SW480 (cell line): ENCODE results near the gene FHOD3.
A peak's percentile ranks its signal among the peaks of the same experiment; 100 is the strongest.

Source experiments
- DNase-seq: peaks from one replicate; pipeline ENCODE4 v3.0.0-alpha.2; 2016; ENCODE audit warnings: low spot score

Gene FHOD3

DNA sequence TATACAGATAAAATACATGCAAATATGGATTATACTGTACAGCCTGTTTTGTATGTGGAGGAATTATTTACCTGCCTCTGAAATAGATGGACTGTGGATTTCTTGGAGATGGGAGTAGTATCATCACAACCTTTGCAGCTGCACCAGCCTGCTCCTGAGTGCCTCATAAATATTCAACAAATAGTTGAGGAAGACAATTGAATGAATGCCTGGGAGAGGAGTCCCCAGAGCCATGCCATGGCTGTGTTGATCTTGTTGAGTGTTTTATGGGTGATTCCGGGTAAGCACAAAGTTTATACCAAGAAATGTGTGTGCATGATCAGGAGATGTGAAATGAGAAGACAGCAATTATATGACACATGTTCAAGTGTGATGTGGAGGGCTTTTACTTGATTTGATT is 225.0 kb downstream of the FHOD3 start:
- DNase-seq: no peak

DNA sequence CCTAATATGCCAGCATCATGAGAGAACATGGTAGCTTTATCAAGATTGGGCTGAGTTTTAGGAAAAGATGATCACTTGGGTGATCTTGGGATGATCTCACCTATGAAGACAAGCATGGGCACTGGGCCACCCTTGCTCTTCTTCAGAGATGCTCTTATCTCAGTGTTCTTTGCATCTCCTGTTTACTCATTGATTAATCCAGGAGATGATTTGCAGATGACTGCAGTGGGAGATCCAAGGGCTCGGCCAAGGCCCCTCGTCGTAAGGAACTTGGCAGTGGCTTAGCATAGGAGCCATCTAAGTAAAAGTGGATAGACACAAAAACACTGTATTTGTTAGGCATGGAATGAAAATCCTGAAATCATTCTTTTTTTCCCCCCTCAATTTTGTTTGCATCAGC is 228.4 kb downstream of the FHOD3 start:
- DNase-seq: no peak

DNA sequence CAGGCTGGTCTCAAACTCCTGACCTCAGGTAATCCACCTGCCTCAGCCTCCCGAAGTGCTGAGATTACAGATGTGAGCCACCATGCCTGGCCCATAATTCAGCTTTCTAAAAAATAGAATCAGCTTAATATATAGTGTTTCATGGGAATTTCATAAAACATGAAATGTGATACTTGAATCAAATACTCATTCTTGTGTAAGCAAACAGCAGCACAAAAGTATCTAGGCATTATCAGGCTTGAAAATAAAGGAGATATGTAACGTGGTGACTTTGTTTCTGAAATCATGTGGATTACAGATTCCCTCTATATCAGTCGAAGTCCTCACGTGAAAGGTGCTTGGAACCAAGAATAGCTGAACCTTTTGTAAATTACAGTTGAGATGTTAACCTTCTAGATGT is 229.1 kb downstream of the FHOD3 start:
- no peak for DNase-seq

DNA sequence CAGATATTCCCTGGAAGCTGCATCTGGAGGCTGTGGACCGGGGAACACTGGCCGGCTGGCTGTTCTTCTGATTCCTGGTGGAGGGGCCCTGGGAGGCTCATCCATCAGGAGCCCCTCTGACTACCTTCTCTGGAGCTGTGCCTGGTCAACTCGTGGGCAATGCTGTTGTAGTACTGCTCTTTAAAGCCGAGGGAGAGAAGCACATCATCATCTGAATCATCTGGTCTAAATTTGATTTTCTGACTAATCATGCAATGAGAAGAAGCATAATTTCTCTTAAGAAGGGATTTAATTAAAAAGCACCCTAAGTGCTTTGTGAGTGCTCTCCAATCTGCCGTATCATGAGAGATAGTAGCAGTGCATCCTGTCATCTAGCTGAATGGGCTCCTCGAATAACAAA is 229.5 kb downstream of the FHOD3 start:
- no peak for DNase-seq

DNA sequence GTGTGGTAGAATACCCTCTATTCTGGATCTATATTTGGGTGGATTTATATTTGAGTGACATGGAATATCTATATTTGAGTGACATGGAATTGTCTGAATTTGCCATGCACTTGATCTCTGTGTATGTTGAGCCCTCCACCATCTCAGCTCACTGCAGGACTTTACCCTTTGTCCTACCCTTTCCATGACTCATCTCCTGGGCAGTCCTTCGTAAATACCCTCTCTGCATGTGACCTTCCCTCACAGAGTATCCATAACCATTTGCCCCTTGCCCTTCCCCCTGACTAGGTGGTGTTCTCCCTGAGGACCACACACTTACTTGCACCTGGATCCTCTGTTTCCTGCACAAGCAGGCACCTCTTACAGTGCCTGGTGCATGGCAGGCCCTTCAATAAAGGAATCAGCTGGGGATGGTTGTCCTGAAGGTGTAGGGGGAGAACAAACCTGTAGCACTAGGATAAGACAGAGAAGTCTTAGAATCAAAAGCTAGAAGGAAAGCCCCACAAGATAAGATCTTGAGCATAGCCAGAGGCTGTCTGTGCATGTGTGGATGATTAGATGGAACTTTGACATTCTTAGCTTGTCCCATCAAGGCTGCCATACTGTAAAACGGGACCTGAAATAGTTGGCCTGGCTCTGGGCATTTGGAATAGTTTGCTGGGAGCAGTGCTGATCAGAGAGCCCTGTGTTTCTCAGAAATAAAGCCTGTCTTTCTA is 230.4 kb downstream of the FHOD3 start:
- DNase-seq: peak; percentile 41

DNA sequence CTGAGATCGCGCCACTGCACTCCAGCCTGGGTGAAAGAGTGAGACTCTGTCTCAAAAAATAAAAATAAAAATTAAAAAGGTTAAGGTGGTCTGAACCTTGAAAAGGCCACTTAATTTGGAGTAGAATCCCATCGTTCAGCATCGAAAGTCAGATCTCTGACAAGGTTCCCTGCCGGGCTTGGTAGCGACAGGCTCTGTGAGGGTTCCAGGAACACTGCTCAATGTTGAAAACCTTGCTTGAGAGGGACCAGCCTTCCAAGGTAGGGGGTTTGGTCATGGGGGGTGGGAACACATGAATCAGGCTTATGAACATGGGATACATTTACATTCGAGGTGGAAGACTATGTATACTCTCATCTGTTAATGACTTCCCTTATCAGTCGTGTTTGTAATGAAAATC is 232.2 kb downstream of the FHOD3 start:
- no peak for DNase-seq

DNA sequence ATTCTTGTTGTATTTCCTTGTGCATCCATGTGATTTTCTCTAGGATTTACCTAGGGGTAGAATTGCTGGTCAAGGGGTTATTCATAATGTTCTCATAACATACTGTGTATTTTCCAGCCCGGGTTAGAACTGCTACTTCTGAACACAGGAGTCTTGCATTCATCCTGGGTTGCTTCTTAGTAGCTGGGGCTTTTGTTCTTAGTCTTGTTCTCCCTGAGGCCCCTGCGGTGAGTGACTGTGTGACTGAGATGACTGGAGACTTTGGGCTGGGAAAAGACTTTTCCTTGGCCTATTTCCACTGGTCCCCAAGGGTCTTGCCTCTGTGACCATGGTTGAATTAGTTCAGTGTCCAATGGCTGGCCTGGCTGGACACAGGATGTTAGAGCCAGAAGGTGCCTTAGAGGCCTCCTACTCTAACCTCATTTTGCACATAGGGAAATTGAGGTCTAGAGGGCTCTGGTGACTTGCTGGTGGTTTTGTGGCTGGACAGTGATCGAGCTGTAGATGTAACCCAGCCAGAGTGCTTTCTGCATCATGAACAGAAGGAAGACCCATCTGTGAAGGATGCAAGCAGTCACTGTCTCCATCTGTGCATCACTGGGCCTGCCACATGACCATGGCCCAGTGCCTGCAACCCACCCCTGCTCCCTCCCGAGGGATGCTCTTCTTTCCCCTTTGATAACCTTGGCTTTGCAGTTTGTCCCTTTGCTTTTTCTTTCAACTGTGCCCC is 233.3 kb downstream of the FHOD3 start:
- DNase-seq: no peak

DNA sequence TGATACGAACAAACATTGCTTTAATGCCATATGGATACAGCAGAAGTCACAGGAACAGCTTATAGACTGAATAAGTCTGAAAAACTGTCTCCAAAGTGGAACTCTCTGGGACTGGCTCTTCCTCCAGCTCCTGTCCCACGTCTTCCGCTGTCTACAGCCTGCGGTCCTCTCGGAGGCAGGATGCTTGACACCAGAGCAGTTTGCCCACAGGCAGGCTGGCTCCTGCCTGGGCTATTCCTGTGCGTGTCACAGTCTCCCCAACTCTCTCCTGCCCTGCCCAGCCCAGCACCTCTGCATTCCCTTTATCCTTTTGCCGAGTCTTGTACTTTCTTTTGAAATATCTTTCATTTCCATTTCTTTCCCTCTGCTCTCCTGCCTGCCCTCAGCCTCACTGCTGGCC is 234.1 kb downstream of the FHOD3 start:
- no peak for DNase-seq

DNA sequence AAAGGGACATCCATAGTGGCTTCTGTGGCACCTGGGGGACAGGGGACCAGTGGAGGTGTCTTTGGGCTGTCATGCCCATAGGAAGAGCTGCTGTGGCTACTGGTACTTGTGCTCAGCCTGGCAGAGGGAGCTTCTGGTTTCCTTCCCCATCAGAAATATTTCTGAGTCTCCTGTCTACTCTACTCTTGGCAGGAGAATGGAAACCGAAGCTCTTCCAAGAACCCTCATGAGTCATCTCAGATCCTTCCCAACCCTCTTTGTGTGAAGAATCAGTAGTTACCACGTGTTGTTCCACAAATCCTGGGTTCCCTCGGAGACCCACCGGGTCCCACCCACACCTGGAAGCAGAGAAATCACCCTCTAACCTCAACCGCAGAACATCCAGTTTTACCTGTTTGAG is 234.9 kb downstream of the FHOD3 start:
- no peak for DNase-seq

DNA sequence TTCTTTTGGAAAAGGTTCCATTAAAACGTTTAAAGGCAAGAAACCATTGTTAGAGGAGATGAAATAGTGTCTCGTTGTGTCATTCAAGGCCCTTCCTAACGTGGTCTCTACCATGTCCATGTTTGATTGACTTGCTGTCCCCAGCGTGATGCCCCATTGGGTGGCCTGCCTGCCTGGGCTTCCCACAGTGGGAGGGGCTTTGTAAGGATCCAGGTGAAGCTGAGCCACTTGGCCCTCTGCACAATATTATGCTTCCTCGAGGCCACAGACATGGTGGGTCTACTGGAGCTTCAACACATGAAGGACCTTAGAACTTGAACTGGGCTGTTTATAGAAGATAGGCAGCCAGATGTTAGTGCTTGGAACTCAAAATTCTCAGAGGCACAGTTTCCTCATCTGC is 235.3 kb downstream of the FHOD3 start:
- no peak for DNase-seq

DNA sequence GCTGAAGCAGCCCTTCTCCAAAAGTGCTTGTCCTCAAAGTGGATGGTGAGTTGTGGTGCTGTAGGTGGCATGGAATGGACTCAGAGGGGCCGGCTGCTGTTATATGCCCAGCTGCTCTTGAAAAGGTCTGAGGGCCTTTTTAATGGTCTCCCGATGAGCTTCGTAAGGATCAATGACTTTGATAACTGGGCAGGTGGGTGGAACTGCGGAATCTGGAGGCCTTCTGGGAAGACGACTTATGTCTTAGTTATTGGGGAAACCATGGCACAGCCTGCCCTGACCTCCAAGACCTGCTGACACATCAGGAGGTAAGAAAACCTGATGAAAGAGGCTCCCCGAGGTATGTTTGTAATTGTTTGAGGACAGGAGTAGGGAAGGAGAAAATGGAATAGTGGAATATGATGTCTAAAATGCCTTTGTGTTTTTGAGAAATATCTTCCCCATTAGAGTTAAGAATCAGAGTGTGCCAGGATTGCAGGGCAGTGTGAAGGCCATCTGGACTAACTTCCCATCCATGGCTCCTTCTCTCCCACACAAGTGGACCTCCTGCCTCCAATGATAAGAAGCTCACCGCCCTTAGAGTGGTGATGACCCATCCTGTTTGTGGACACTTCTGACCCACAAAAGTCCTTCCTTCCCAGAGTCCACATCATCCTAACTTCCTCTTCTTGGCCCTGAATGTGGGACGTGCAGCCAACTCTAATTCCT is 236.1 kb downstream of the FHOD3 start:
- DNase-seq: no peak

DNA sequence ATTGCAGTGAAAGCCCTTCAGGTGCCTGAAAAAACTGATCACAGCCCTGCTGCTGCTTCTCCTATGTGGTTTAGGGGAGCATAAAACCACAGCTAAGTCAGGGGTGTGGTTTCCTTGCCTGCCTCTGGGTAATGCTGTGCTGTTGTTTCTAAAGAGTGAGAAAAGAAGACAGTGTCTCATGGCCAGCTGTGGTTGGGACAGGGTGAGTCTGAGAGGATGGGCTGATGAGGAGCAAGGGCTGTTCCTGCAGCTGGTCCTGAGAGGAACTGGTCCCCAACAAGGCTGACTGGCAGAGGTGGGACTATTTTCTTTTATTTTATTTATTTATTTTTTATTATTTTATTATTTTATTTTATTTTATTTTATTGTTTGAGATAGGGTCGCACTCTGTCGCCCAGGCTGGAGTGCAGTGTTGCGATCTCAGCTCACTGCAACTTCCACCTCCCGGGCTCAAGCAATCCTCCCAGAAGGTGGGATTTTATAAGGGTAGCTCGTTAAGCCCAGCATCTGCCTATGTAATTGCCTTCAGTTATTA is 236.7 kb downstream of the FHOD3 start:
- peak; percentile 7 for DNase-seq

DNA sequence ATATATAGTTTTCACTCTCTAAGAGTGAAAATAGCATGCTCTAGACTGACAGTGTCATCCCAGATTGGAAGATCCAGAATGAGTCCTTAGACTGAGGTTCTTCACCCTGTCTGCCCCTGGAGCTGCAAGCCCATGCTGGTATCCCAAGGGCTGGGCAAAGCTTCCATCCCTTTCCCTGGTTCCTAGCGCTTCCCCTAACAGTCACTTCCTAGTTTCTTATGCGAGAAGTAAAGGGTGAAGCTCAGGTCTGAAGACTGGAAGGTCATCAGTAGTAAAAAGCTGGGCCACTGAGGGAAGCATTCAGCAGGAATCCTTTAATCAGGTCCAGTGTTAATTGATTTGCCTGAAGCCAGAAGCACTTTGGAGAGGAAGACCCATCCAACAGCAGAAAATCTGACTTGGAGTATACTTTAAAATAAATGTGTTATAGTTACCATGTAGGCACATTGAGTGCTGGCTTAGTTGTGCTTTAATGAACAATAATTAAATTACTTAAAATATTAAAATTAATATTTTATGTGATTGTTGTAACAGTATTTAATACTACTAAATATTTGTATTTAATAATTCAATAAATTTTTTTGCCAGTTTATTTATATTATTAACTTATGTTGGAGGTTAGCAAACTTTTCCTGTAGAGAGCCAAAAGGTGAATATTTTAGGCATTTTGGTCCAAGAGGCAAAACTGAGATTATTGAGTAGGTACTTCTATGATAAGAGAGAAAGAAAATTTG is 237.9 kb downstream of the FHOD3 start:
- no peak for DNase-seq

DNA sequence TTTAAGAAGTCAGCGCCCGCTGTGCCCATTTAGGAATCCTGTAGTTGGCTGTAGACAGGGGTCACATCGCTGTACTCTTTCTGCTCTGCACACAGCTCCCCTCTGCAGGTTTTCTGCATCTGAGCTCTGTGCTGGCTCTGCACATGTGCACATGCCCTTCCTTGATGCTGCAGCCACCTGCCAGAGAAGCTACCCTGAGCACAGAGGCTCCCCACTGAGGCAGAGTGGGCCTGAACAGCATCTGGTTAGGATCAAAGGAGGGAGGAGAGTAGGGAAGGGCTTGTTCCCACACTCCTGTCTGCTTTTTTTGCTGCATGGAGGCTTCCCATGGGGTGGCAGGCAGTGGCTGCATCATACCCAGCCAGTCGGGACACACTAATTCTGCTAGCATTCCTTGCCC is 238.9 kb downstream of the FHOD3 start:
- no peak for DNase-seq

DNA sequence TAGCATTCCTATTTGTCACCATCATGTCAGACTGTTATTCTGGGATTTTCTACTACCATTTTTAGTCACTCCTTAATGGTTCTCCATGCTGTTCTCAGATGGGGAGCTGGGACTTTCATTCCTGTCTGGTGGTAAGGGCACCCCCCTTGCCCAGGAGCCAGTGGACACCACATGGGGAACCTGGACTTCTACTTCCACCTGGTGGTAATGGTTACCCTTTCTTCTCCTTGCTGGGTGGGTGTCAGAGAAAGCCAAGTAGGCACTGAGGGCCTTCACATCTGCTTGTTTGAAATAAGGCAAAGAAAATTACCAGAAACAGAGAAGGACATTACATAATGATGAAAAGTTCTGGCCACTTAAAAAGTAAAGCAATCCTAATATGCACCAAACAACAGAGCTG is 239.8 kb downstream of the FHOD3 start:
- DNase-seq: no peak

DNA sequence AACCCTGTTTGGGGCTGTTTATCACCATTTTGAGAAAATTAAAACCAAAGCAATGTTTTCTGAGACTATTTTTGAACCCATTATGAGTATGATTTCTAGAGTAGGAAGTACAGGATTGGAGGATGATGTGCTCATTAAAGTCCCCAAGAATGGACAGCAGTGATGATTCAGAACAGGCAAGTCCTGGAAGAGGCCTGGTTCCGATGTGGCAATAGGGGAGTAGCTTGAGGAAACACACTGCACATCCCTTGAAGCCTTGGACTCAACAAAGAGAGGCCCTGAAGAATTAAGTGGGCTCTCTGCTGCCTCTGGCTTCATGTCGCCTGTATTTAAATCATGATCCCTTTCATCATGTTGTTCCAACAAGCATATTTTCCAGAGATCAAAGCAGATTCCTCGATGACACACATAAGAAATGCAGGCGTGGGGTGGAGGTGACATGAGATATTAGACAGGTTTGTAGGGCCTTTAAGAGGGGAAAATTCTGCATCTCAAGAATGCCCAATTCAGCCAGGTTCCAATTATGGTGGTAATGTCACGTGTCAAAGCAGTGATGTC is 242.2 kb downstream of the FHOD3 start:
- DNase-seq: peak; percentile 22

DNA sequence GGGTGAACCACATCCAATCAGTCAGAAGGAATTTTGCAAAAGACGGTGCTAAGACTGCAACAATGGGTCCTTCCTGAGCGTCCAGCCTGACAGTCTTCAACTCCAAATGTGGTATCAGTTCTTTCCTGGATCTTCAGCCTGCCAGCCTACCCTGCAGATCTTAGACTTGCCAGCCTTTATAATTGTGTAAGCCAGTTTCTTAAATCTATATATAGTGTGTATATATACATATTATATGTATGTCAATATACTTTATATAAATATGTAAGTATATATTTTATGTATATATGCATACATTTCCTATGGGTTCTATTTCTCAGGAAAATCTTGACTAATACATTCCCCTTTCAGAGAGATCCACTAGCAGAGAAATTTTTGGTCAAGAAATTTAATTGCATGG is 245.5 kb downstream of the FHOD3 start:
- no peak for DNase-seq

DNA sequence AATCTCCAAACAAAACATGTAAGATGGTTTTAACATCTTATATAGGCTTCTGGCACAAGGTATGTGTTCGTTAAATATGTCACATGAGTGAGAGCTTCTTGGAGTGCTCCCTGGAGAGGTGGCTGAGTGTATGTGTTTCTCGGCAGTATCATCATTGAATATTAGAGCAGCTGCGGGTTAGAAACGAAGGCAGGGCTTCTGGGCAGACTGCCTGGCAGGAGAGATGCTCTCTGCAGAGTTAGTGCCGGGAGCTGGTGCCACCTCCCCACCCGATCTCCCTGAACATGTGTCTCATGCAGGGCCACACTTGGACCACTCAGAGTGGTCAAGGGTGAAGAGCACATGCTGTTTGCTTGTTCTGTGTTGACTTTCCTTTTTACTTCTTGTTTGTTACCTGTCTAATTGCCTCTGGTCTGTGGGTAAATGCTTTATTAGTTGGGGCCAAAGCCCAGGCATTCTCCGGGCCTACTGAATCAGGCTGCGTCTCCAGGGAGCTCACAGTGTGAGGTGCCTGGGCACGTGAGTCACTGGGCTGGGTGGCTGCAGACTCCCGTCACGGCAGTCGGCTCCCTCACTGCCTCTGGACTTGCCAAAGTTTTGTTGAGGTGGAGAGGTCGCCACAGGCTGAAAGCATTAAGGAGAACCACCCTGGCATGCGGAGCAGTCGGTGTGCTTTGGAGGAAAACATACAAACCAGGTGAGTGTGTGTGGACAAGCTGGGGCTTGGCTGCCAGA is 246.6 kb downstream of the FHOD3 start:
- DNase-seq: no peak

DNA sequence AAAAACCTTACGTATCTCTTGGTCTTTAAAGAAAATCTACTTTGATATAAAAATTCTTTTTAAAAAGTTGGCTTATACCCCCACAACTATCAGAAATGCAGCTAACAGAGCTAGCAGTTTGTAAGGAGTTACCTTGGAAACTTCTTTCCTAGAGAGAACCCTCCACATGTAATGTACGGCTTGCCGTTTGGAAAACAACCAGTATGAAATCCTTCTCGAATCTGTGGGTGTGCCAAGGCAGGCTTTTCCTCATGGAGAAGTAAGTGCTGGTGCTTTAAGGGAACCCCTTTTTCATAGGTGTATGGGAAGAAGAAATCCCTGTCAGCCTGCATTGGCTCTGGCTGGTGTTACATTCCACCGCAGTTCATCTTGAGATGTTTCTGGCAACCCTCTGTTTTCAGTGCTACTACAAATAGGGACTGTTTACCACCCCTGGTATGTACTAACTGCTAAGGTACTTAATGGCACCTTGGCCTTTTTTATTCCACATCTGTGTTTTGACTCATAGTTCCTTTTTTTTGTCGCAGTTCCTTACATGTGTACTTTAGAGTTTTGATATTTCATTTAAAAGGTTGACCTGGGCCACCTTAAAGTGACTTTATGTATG is 248.4 kb downstream of the FHOD3 start:
- no peak for DNase-seq

DNA sequence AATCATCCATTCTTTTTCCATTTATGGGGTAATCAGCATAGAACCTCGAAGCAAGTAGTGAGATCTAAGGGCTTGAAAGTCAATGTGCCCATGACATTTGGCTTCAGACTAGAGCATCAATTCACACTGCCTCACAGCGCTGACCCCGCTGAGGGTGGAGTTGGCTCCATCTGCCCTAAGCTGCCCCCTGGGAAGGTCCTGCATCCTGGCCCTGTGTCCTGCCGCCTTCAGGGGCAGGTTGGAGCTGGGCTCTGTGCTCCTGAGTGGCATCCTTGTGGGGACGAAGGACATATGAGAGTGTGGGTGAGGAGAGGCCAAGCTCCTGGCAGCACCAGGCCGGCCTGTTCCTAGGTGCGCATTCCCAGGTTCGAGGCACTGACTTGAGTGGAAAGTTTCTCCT is 249.4 kb downstream of the FHOD3 start:
- no peak for DNase-seq

DNA sequence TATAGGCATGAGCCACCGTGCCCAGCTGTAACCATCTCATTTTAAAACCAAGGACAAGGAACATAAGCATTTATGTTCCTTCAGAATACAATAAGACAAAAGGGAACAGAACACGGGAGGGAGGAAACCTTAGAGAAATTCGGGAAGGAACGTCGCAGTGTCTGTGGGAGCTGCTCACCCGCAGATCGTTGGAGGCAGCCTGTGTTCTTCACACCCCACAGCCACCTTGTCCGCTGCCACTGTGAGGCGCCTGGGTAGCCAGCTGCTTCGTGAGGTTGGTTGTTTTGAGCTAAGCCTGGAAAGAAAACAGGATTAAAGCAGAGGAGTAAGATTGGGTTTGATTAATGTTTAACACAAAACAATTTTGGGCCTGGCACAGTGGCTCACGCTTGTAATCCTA is 250.0 kb downstream of the FHOD3 start:
- DNase-seq: no peak
